ENCODE data around the gene LMAN2.

LMAN2 gene

DNA sequence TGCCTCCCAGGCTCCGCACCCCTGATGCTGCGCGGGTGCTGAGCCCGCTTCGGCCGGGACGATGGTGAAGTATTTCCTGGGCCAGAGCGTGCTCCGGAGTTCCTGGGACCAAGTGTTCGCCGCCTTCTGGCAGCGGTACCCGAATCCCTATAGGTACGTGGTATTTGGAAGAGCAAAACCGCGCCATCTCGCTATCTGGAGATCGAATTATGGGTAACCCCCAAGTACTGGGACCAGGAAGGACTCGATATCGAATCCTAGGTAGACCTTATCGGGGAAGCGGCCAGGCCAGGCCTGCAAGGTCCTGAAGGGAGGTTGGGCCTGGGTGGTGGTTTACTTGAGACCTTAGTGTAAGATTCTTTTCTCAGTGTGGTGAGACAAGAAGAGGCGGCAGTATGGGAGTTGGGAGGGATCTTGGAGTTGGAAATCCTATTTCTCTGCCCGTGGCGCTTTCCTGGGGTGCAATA, 47.5 kb downstream of the LMAN2 start:
- no peak for DNase-seq (ENCODE audit: low spot score)
- TF ChIP-seq, protein P1, sequence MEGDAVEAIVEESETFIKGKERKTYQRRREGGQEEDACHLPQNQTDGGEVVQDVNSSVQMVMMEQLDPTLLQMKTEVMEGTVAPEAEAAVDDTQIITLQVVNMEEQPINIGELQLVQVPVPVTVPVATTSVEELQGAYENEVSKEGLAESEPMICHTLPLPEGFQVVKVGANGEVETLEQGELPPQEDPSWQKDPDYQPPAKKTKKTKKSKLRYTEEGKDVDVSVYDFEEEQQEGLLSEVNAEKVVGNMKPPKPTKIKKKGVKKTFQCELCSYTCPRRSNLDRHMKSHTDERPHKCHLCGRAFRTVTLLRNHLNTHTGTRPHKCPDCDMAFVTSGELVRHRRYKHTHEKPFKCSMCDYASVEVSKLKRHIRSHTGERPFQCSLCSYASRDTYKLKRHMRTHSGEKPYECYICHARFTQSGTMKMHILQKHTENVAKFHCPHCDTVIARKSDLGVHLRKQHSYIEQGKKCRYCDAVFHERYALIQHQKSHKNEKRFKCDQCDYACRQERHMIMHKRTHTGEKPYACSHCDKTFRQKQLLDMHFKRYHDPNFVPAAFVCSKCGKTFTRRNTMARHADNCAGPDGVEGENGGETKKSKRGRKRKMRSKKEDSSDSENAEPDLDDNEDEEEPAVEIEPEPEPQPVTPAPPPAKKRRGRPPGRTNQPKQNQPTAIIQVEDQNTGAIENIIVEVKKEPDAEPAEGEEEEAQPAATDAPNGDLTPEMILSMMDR (IDR thresholded peaks at IDR 0.05; ENCODE audit: extremely low read depth, missing control alignments) = no peak

GRCh38 chr5:177303121-177303924, 48.1 kb downstream of the LMAN2 start, which contains the start of the genes PRELID1 and RAB24:
PRELID1 (plus strand) TSS chr5:177303799; CDS start chr5:177303986, 187 bp downstream.
RAB24 (minus strand) TSS chr5:177303719; CDS start chr5:177303288, 431 bp downstream.
- peak; percentile 95 for DNase-seq (ENCODE audit: low spot score)
- TF ChIP-seq, protein P1 (IDR thresholded peaks at IDR 0.05; ENCODE audit: extremely low read depth, missing control alignments) = peak; percentile 16

DNA sequence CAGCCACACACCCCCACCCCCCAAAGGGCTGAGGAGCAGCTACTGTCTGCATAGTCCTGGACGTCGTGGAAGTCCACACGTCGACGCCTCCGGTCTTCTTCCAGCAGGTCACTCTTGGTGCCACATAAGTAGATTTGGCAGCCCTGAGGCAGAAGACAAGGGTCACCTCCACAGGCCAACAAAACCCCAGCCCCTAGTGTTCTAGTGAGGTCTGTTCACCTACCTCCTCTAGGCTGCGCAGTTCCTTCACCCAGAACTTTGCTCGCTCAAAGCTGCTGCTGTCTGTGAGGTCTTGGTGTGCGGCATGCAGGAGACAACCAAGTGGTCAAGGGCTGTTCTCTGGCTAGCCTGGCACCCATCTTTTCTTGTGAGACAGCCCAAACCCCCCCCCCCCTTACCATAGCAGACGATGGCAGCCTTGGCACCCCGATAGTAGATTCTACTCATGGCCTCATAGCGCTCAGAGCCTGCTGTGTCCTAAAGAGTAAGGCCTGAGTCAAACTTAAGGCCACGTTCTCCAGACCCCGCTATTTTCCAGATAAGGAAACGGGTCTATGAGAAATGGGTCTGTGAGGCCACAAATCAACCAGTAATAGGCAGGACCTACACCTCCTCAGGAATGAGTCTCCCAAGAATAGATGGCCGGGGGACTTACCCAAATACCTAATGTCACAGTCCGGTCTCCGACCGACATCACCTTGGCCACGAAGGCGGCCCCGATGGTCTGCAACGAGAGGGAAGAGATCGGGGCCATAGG, 48.9 kb downstream of the LMAN2 start:
- DNase-seq (ENCODE audit: low spot score) = no peak
- TF ChIP-seq, protein P1 (IDR thresholded peaks at IDR 0.05; ENCODE audit: extremely low read depth, missing control alignments) = no peak

GRCh38 chr5:177301503-177302165, 49.8 kb downstream of the LMAN2 start:
- DNase-seq (ENCODE audit: low spot score) = no peak

GRCh38 chr5:177300951-177301350, 50.5 kb downstream of the LMAN2 start:
- DNase-seq (ENCODE audit: low spot score) = no peak
- TF ChIP-seq, protein P1 (IDR thresholded peaks at IDR 0.05; ENCODE audit: extremely low read depth, missing control alignments) = no peak

More at GRCh38 chr5:177301503-177302165, 49.8 kb downstream of the LMAN2 start:
- TF ChIP-seq, protein P1 (IDR thresholded peaks at IDR 0.05; ENCODE audit: extremely low read depth, missing control alignments) = no peak

DNA sequence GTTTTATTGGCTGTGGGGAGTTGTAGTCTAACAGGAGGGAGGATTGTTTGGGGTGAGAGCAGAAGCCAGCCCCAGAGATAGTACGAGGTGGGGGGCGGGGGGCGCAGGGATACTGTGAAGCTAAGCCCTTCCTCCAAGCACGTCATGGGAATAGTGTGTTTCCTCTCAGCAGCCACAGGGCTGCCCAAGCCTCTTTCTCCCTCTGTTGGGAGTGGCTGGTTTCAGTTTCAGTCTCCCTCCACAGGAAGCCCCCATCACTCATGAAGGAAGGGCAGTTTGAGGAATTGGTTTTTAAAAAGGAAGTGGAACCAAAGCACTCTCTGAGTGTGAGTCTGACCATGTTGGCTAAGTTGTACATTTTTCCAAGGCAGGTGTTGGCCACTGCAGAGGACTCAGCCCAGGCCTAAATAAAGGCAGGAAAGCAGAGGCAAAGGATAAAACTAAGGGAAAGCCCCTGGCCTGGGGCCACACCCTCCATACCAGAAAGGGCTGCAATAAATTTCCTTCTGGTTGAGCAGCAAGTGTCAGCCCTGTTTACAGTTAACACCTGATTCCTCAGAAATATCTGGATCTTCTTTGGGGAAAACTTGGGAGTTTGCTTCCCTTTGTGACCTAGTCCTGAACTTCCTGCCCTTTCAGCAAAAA, 51.1 kb downstream of the LMAN2 start:
- TF ChIP-seq, protein P1 (IDR thresholded peaks at IDR 0.05; ENCODE audit: extremely low read depth, missing control alignments) = no peak

More for the DNA sequence above, 51.1 kb downstream of the LMAN2 start:
- peak; percentile 60 for DNase-seq (ENCODE audit: low spot score)
